Skeletal muscle satellite cell (primary cell): Measurements from ENCODE around the gene MYO10.

Source experiments
- H3K27me3 ChIP-seq: 2 replicates; pipeline ENCODE4 v1.7.0; 2013; ENCODE audit warnings: low read length; ENCODE audit not compliant: control insufficient read depth, insufficient read depth
- H3K36me3 ChIP-seq: 2 replicates; pipeline ENCODE4 v1.7.0; 2013; ENCODE audit warnings: mild to moderate bottlenecking, control low read depth, low read length; ENCODE audit not compliant: insufficient read depth
- H3K4me1 ChIP-seq: 2 replicates; pipeline ENCODE4 v1.7.0; 2013; ENCODE audit warnings: low read length; ENCODE audit not compliant: control insufficient read depth, insufficient read depth
- H3K4me2 ChIP-seq: 2 replicates; pipeline ENCODE4 v1.7.0; 2013; ENCODE audit warnings: mild to moderate bottlenecking, low read length
- H3K4me3 ChIP-seq: 2 replicates; pipeline ENCODE4 v1.7.0; 2013; ENCODE audit warnings: low read length
- H3K9ac ChIP-seq: 2 replicates; pipeline ENCODE4 v1.7.0; 2013; ENCODE audit warnings: mild to moderate bottlenecking, low read depth, low read length, moderate library complexity
- H3K9me3 ChIP-seq: replicated peaks from 2 replicates; pipeline ENCODE4 v1.7.0; 2013; ENCODE audit warnings: mild to moderate bottlenecking, control low read depth, low read length

Gene MYO10

GRCh38 chr5:16970260-16970659 lies 34.2 kb upstream of the MYO10 start:
- Histone ChIP-seq H3K4me2 (no peak overlapping the region), H3K9ac (no peak overlapping the region), H3K9me3 (no peaks in the 10 kb centered on the region), H3K4me3 (no peak overlapping the region), H3K36me3 (no peaks in the 10 kb centered on the region), H3K27me3 (no peaks in the 10 kb centered on the region), H3K4me1 (peaks cover 4% of the 10 kb centered on the region)

- no peaks in the 10 kb centered on the region for H3K27me3 ChIP-seq
These were observed 29.5 kb upstream of the MYO10 start for GRCh38 chr5:16965581-16965980.

GRCh38 chr5:16963821-16964220 lies 27.7 kb upstream of the MYO10 start:
- Histone ChIP-seq H3K4me1 (peaks cover 12% of the 10 kb centered on the region), H3K27me3 (no peaks in the 10 kb centered on the region), H3K9me3 (no peaks in the 10 kb centered on the region), H3K9ac (no peak overlapping the region), H3K36me3 (no peaks in the 10 kb centered on the region), H3K4me3 (no peak overlapping the region), H3K4me2 (no peak overlapping the region)

More at GRCh38 chr5:16965581-16965980, 29.5 kb upstream of the MYO10 start:
- Histone ChIP-seq H3K4me3 (no peak overlapping the region), H3K4me1 (peaks cover 12% of the 10 kb centered on the region), H3K9me3 (no peaks in the 10 kb centered on the region), H3K36me3 (no peaks in the 10 kb centered on the region), H3K4me2 (no peak overlapping the region), H3K9ac (no peak overlapping the region)

GRCh38 chr5:16961131-16961530 lies 25.0 kb upstream of the MYO10 start:
- Histone ChIP-seq H3K4me3 (no peak overlapping the region), H3K27me3 (no peaks in the 10 kb centered on the region)

GRCh38 chr5:16957304-16958196 lies 21.5 kb upstream of the MYO10 start:
- H3K4me3 ChIP-seq, result peak overlapping the region; percentile 23
- H3K4me2 ChIP-seq, result peak overlapping the region; percentile 52
- H3K9me3 ChIP-seq, result no peaks in the 10 kb centered on the region
- peak overlapping the region; percentile 74 for H3K9ac ChIP-seq
- H3K4me1 ChIP-seq, result peaks cover 13% of the 10 kb centered on the region
- no peaks in the 10 kb centered on the region for H3K36me3 ChIP-seq
- H3K27me3 ChIP-seq, result no peaks in the 10 kb centered on the region

More at GRCh38 chr5:16961131-16961530, 25.0 kb upstream of the MYO10 start:
- Histone ChIP-seq H3K36me3 (no peaks in the 10 kb centered on the region), H3K9ac (no peak overlapping the region), H3K9me3 (no peaks in the 10 kb centered on the region), H3K4me1 (peaks cover 25% of the 10 kb centered on the region), H3K4me2 (no peak overlapping the region)

- Histone ChIP-seq H3K9me3 (no peaks in the 10 kb centered on the region), H3K4me2 (no peak overlapping the region), H3K27me3 (no peaks in the 10 kb centered on the region), H3K4me1 (peaks cover 13% of the 10 kb centered on the region), H3K9ac (no peak overlapping the region), H3K36me3 (no peaks in the 10 kb centered on the region), H3K4me3 (no peak overlapping the region)
These were observed 17.6 kb upstream of the MYO10 start for GRCh38 chr5:16953729-16954128.

GRCh38 chr5:16952968-16953671 lies 17.0 kb upstream of the MYO10 start:
- no peak overlapping the region for H3K4me2 ChIP-seq
- no peak overlapping the region for H3K9ac ChIP-seq
- peaks cover 9% of the 10 kb centered on the region for H3K4me1 ChIP-seq
- no peaks in the 10 kb centered on the region for H3K36me3 ChIP-seq
- H3K9me3 ChIP-seq, result no peaks in the 10 kb centered on the region
- no peak overlapping the region for H3K4me3 ChIP-seq
- H3K27me3 ChIP-seq, result no peaks in the 10 kb centered on the region

GRCh38 chr5:16946725-16947124 lies 10.6 kb upstream of the MYO10 start:
- no peaks in the 10 kb centered on the region for H3K27me3 ChIP-seq
- H3K9me3 ChIP-seq, result no peaks in the 10 kb centered on the region
- H3K4me2 ChIP-seq, result no peak overlapping the region
- H3K4me1 ChIP-seq, result no peaks in the 10 kb centered on the region
- H3K4me3 ChIP-seq, result no peak overlapping the region
- no peaks in the 10 kb centered on the region for H3K36me3 ChIP-seq
- no peak overlapping the region for H3K9ac ChIP-seq

GRCh38 chr5:16944816-16945562 lies 8.9 kb upstream of the MYO10 start:
- Histone ChIP-seq H3K36me3 (no peaks in the 10 kb centered on the region), H3K9ac (no peak overlapping the region), H3K4me1 (no peaks in the 10 kb centered on the region), H3K9me3 (no peaks in the 10 kb centered on the region), H3K4me3 (no peak overlapping the region), H3K27me3 (no peaks in the 10 kb centered on the region), H3K4me2 (no peak overlapping the region)

GRCh38 chr5:16943846-16944678 lies 8.0 kb upstream of the MYO10 start:
- H3K4me1 ChIP-seq, result no peaks in the 10 kb centered on the region
- H3K4me2 ChIP-seq, result no peak overlapping the region
- H3K36me3 ChIP-seq, result no peaks in the 10 kb centered on the region
- H3K9me3 ChIP-seq, result no peaks in the 10 kb centered on the region
- peaks cover 4% of the 10 kb centered on the region for H3K27me3 ChIP-seq
- no peak overlapping the region for H3K9ac ChIP-seq
- H3K4me3 ChIP-seq, result no peak overlapping the region
